GM12875 (cell line): Measurements from ENCODE around the gene ADGRF1.
A peak's percentile ranks its signal among the peaks of the same experiment; 100 is the strongest.
"Not testable (repeated sequence)": the region's sequence is repeated elsewhere in the genome, so short reads cannot be mapped to it uniquely, and the experiment has no call there.

Experiments used
- H3K4me3 ChIP-seq: one replicate; pipeline ENCODE4 v1.5.1; 2011; ENCODE audit warnings: low read depth, low read length, control low read depth
- TF ChIP-seq, protein P1 (sequence below): IDR thresholded peaks from 2 replicates; pipeline ENCODE4 v1.5.1; 2011; ENCODE audit warnings: low read depth, mild to moderate bottlenecking, control low read depth, inconsistent platforms, low read length, moderate library complexity, borderline replicate concordance; ENCODE audit not compliant: insufficient read depth

Gene ADGRF1

DNA sequence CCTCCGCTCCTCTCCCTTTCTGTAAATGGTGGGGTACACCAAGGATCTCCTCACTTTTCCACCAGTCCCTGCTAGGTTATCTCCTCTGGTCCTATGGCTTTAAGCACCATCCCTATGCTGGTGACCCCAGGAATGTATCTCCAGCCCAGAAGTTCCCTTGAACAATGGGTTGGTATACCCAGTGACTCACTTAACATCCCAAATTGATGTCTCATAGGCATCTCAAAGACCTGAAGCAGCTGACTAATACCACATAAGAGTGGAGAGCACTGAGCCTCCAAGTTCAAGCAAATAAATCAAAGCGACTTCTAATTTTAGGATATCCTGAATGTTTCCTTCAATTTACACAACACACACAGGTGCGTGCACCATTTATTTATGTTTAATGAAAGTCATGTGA is 48.3 kb downstream of the ADGRF1 start:
- TF ChIP-seq, protein P1, sequence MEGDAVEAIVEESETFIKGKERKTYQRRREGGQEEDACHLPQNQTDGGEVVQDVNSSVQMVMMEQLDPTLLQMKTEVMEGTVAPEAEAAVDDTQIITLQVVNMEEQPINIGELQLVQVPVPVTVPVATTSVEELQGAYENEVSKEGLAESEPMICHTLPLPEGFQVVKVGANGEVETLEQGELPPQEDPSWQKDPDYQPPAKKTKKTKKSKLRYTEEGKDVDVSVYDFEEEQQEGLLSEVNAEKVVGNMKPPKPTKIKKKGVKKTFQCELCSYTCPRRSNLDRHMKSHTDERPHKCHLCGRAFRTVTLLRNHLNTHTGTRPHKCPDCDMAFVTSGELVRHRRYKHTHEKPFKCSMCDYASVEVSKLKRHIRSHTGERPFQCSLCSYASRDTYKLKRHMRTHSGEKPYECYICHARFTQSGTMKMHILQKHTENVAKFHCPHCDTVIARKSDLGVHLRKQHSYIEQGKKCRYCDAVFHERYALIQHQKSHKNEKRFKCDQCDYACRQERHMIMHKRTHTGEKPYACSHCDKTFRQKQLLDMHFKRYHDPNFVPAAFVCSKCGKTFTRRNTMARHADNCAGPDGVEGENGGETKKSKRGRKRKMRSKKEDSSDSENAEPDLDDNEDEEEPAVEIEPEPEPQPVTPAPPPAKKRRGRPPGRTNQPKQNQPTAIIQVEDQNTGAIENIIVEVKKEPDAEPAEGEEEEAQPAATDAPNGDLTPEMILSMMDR = no peak
- H3K4me3 ChIP-seq = no peak overlapping the region

DNA sequence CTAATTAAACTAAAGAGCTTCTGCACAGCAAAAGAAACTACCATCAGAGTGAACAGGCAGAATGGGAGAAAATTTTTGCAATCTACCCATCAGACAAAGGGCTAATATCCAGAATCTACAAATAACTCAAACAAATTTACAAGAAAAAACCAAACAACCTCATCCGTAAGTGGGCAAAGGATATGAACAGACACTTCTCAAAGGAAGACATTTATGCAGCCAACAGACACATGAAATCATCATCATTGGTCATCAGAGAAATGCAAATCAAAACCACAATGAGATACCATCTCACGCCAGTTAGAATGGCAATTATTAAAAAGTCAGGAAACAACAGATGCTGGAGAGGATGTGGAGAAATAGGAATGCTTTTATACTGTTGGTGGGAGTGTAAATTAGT is 49.7 kb downstream of the ADGRF1 start:
- H3K4me3 ChIP-seq = not testable (repeated sequence)

DNA sequence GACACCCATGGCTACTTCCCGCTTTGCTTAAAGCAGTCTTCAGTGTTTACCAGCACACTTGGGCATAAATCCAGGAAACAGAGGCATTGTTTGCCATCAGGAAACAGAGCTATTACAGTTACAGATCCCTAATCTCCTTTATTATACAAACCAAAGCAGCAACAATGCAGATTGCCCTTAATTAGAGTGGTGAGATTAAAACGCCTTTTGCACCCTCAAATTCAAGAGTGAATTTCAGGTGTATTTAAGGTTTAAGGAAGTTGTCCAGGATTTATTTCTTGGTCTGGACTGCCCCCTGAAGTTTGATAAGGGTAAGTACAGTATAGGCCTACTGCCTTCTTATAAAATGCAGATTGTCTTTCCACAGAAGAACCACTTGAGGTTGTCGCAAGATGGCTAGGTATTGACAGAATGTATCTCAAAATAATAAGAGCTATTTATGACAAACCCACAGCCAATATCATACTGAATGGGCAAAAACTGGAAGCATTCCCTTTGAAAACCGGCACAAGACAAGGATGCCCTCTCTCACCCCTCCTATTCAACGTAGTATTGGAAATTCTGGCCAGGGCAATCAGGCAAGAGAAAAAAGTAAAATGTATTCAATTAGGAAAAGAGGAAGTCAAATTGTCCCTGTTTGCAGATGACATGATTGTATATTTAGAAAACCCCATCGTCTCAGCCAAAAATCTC is 51.2 kb downstream of the ADGRF1 start:
- TF ChIP-seq, protein P1 = peak; percentile 11; the same call in 1 of the 2 replicates
- H3K4me3 ChIP-seq = not testable (repeated sequence)

DNA sequence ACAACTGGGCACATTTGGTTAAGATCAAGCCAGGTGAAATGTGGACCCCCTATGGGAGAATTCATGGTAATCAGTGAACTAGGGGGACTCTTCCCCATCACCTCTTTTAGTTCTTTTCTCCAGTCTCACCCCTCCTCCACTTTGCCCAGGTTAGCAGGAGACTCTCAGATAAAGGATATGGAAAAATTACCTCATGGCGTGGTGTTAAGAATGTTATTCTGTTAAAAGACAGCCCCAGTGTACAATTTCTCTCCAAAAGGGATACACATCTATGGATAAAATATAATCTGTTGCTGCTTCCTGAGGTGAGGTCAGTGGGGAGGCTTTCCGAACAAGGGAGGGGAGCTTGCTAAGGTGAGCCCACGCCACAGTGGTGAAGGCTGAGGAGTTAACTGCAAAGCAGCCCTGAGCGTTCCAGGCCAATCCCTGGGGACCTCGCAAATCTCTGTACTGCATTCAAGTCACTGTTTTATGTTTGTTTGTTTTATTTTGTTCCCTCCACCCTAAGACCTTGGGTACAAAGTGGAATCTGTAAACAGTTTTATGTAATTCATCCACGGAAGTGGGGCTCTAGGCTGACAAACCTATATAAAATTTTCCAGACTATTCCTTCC is 52.0 kb downstream of the ADGRF1 start:
- H3K4me3 ChIP-seq = no peak overlapping the region
- TF ChIP-seq, protein P1 = no peak

DNA sequence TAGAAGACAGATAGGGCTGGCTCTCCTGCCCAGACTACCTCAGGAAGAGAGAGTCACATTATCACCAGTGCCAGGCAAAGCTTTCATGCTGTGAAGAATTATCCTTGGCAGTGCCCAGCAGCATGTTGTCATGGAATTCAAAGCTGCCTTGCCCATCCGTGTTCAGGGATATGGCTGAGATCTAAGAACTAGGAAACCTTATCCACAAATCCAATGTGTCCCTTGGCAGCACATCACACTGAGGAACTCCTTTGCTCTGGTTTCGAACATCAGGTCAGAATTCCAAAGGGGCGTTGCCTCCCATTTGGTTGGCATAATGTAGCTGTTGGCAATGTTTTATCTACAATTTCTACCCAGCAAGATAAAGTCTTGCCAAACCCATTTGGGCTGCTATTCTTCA is 52.7 kb downstream of the ADGRF1 start:
- H3K4me3 ChIP-seq = no peak overlapping the region
- TF ChIP-seq, protein P1 = no peak

DNA sequence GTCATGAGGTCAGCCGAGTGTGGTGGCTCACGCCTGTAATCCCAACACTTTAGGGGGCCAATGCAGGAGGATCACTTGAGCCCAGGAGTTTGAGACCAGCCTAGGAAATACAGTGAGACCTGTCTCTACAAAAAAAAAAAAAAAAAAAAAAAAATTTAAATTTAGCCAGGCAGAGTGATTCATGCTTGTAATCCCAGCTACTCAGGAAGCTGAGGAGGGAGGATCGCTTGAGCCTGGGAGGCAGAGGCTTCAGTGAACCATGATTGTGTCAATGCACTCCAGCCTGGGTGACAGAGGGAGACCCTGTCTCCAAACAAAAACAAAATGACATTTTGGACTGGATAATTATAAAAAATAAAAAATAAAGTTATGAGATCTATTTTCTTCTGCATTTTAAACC is 56.2 kb downstream of the ADGRF1 start:
- TF ChIP-seq, protein P1 = no peak
- no peak overlapping the region for H3K4me3 ChIP-seq

DNA sequence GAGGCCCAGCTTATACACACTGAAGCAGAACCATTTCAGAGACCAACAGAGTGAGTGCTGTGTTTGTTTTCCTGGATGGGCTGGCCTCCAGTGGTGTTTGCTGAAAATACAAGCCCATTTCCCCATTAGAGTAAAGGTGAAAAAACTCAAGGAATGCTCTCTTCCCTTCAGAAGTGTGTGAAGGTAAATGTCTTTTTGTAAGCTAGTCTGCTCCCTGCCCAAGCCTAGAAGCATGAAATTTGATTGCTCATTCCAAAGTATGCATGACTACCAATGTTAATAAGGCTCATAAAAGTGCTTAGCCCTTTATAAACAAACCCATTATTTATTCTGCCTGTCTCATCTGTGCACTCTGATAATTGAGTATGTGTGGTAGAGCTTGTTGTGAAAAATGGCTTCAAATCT is 59.1 kb downstream of the ADGRF1 start:
- H3K4me3 ChIP-seq = no peak overlapping the region
- TF ChIP-seq, protein P1 = no peak

DNA sequence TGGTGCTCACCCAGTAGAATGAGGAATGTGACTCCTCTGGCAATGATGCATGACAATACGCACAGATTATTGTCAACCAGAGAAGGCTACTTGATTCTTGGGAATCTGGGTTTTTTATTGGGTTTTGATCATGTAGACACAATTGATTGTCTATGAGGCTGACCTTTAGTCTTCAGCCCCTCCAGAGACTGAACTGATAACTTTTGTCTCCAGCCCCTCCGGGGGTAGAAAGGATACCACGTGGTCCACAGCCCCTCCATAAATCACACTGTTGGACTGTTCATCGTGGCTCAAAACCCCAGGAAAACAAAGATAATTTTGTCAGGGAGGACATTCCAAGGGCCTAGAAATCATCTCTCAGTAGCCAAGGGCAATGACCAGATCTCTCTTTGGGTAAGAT is 62.9 kb downstream of the ADGRF1 start:
- H3K4me3 ChIP-seq = no peak overlapping the region
- TF ChIP-seq, protein P1 = no peak
